GM12875 (cell line): ENCODE measurements around the gene CNTN5.

ENCODE experiments used
- H3K4me3 ChIP-seq: one replicate; pipeline ENCODE4 v1.5.1; 2011; ENCODE audit warnings: low read depth, low read length, control low read depth
- TF ChIP-seq, protein P1 (sequence below): IDR thresholded peaks from 2 replicates; pipeline ENCODE4 v1.5.1; 2011; ENCODE audit warnings: low read depth, mild to moderate bottlenecking, control low read depth, inconsistent platforms, low read length, moderate library complexity, borderline replicate concordance; ENCODE audit not compliant: insufficient read depth

The CNTN5 gene

DNA sequence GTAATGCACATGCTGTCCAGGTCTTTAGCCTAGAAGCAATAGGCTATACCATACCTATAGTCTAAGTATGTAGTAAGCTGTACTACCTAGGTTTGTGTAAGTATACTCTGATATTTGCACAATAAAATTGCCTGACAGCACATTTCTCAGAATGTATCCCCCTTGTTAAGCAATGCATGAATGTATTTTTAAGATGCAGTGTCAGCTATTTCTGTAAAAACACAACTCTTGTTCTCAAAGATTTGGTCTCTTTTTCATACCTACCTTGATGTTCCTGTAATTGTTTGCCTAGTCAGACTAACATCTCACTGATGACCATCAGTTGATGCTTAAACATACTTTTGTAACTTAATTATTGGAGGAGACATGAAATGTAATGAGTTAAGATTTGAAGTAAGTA lies 619.9 kb downstream of the CNTN5 start:
- no peak overlapping the region for H3K4me3 ChIP-seq
- TF ChIP-seq, protein P1, sequence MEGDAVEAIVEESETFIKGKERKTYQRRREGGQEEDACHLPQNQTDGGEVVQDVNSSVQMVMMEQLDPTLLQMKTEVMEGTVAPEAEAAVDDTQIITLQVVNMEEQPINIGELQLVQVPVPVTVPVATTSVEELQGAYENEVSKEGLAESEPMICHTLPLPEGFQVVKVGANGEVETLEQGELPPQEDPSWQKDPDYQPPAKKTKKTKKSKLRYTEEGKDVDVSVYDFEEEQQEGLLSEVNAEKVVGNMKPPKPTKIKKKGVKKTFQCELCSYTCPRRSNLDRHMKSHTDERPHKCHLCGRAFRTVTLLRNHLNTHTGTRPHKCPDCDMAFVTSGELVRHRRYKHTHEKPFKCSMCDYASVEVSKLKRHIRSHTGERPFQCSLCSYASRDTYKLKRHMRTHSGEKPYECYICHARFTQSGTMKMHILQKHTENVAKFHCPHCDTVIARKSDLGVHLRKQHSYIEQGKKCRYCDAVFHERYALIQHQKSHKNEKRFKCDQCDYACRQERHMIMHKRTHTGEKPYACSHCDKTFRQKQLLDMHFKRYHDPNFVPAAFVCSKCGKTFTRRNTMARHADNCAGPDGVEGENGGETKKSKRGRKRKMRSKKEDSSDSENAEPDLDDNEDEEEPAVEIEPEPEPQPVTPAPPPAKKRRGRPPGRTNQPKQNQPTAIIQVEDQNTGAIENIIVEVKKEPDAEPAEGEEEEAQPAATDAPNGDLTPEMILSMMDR = no peak

DNA sequence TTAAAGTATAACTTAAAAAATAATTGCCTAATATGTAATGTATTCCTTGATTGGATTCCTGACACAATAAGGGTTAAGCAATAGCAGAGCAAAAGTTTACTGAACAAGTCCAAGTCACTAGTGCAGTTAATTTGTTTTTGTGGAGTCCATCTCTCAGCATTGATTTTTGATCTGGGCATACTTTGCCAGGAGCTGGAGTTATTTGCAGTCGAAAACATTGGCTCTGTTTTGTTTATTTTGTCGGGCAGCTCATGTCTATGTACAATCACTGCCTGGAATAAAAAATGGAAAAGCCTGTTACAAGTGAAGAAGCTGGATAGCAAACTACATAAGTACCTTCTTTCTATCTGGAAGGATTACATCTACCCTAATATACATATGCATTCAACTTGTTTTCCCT lies 625.2 kb downstream of the CNTN5 start:
- no peak overlapping the region for H3K4me3 ChIP-seq
- TF ChIP-seq, protein P1 = no peak

DNA sequence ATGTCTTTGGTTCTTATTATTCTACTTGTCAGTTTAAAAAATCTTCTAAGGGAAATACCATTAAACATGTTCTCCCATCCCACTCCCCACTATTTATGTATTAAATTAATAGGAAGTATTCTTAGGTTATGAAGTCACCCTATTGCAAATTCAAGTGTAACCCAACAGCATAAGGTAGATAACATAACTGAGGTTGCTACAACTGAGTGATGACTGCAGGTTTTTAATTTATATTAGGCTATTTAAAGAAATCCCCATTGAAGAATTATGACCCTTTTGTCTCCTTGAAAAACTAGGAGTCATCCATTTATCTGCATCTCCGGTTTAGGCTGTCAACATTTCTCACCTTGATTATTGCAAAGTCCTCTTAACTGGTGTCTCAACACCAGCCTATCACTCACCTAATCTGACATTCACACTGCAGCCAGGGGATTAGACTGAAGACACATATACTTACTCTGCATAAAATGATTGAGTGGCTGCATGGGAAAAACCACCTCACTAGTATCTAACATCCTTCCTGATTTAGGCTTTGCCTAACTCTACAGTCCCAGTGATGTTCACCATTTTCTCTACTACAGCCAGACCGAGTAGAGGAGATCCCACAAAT lies 649.4 kb downstream of the CNTN5 start:
- TF ChIP-seq, protein P1 = no peak
- no peak overlapping the region for H3K4me3 ChIP-seq

DNA sequence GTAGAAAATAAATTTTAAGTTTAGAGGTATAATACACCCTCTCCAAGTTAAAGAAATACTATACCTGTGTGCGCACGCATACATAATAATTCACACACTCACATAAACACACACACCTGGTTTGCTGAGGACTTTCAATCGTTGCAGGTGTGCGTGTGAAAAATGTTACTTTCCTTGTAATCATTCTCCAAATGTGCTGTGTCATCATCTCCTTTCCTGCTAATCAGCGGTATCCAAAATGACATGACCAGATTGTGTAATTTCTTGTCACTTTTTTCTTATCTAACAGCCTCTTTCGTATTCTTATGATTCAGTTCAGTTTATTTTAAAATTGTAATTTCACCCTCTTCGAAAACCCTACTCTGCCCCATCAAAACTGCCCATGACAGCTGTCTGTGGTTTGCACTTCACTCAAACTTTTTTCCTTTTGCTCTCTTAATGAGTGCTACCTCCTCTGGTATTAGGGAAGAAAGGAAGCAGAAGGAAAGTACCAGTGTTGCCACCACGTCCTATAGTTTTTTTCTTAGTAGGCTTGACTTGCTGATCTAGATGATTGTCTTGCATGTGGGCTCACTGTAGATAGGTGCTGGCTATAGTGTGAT lies 651.2 kb downstream of the CNTN5 start:
- no peak overlapping the region for H3K4me3 ChIP-seq
- TF ChIP-seq, protein P1 = no peak

DNA sequence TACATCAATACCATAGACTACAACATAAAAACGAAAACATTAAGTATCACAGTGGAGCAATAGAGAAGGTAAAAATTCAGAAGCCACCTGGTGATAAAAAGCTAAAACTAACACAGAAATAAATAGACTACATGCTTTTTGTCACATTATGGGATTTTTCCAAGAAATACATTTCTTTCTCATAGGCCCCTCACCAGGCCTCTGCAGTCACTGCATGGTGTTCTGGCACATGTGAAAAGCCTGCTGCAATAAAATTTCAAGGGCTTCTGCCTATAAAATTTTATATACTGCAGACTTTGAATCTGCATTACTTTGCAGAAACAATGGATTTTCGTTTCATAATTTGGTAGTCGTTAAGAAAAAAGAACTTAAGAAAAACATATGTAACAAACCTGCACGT lies 655.5 kb downstream of the CNTN5 start:
- H3K4me3 ChIP-seq = no peak overlapping the region
- TF ChIP-seq, protein P1 = no peak

DNA sequence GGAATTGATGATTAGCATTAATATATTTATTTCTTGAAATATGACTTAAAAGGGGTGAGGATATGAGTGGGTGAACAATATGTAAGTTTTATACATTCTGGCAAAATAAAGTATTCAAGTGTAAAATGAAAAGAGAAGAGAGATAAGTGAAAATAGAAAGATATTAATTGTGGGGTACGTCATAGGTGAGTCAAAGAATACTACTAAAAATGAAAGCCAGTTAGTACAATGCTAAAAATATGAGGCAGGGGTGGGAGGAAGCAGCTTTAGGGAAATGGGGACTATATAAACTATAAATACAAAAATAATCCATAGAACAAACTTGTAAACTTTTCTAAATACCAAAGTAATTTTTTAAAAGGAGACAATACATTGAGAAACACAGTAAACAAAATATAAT lies 661.4 kb downstream of the CNTN5 start:
- no peak overlapping the region for H3K4me3 ChIP-seq
- TF ChIP-seq, protein P1 = no peak

DNA sequence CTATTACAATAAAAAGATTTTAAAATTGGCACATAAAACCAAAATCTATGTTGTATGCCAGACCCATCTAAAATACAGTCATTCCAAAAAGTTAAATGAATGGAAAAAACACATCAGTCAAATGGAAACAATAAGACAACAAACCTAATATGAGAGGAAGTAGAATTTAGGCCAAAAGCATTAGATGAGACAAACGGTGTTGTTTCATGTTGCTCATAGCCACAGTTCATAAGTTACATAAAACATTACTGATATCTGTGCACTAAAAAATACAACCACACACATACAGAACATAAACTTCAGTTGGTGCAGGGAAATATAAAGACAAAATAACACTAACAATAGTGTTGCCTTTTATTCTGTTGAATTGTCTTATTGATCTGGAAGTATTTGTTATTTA lies 661.9 kb downstream of the CNTN5 start:
- no peak overlapping the region for H3K4me3 ChIP-seq
- TF ChIP-seq, protein P1 = no peak
